ENCODE measurements around the gene BUD13. TPM values are rescaled to one million over a fixed set of nuclear protein-coding genes. Genes with fewer than 3 reads are reported as not detected.
"Not testable (repeated sequence)": the region's sequence is repeated elsewhere in the genome, so short reads cannot be mapped to it uniquely, and the experiment has no call there.

The BUD13 gene
- total RNA-seq, 1 donor from 2014 or later = 12.1 TPM

GRCh38 chr11:116807601-116808261 lies 34.9 kb upstream of the BUD13 start:
- no peaks in the 10 kb centered on the region for H3K36me3 ChIP-seq (ENCODE audit: control insufficient read depth, insufficient read depth, low read length)
- DNase-seq (ENCODE audit: low read depth) = no peak
- no peak overlapping the region for H3K4me3 ChIP-seq (ENCODE audit: low read depth, low read length)
- TF ChIP-seq, protein P1, sequence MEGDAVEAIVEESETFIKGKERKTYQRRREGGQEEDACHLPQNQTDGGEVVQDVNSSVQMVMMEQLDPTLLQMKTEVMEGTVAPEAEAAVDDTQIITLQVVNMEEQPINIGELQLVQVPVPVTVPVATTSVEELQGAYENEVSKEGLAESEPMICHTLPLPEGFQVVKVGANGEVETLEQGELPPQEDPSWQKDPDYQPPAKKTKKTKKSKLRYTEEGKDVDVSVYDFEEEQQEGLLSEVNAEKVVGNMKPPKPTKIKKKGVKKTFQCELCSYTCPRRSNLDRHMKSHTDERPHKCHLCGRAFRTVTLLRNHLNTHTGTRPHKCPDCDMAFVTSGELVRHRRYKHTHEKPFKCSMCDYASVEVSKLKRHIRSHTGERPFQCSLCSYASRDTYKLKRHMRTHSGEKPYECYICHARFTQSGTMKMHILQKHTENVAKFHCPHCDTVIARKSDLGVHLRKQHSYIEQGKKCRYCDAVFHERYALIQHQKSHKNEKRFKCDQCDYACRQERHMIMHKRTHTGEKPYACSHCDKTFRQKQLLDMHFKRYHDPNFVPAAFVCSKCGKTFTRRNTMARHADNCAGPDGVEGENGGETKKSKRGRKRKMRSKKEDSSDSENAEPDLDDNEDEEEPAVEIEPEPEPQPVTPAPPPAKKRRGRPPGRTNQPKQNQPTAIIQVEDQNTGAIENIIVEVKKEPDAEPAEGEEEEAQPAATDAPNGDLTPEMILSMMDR (IDR thresholded peaks at IDR 0.05; ENCODE audit: insufficient read depth, low read length, poor library complexity, severe bottlenecking) = no peak
- H3K27me3 ChIP-seq (ENCODE audit: control insufficient read depth, insufficient read depth, low read length) = no peaks in the 10 kb centered on the region

DNA sequence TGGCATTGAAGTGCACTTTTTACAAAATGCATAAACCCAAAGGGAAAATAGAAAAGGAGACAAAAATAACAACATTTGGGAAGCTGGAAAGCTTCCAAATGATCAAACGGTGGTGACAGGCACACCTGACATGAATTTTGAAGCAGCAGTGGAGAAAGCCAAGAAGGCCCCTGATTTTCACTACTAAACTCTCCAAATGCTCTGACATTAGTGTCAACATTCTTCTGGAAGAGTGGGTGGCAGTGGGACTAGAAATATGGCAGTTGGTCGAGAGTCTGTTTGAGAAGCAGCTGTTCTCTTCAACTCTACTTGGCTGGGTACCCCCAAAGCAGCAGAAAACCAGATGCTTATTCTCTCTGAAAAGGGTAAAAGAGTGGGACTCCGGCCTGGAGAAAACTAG lies 31.2 kb upstream of the BUD13 start:
- no peak for DNase-seq (ENCODE audit: low read depth)
- no peaks in the 10 kb centered on the region for H3K27me3 ChIP-seq (ENCODE audit: control insufficient read depth, insufficient read depth, low read length)
- TF ChIP-seq, protein P1 (IDR thresholded peaks at IDR 0.05; ENCODE audit: insufficient read depth, low read length, poor library complexity, severe bottlenecking) = no peak
- no peak overlapping the region for H3K4me3 ChIP-seq (ENCODE audit: low read depth, low read length)
- H3K36me3 ChIP-seq (ENCODE audit: control insufficient read depth, insufficient read depth, low read length) = no peaks in the 10 kb centered on the region

DNA sequence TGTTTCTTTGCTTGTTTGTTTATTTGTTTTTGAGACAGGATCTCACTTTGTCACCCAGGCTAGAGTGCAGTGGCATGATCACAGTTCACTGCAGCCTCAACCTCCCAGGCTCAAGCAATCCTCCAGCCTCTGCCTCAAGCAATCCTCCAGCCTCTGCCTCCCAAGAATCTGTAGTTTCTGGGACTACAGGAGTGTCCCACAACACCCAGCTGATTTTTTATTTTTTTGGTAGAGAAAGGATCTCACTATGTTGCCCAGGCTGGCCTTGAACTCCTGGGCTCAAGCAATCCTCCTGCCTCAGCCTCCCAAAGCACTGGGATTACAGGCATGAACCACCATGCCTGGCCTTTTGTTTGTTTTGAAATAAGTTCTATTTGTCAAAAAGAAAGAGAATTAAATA lies 28.9 kb upstream of the BUD13 start:
- not testable (repeated sequence) for DNase-seq (ENCODE audit: low read depth); H3K36me3 ChIP-seq (ENCODE audit: control insufficient read depth, insufficient read depth, low read length); H3K27me3 ChIP-seq (ENCODE audit: control insufficient read depth, insufficient read depth, low read length); H3K4me3 ChIP-seq (ENCODE audit: low read depth, low read length)

DNA sequence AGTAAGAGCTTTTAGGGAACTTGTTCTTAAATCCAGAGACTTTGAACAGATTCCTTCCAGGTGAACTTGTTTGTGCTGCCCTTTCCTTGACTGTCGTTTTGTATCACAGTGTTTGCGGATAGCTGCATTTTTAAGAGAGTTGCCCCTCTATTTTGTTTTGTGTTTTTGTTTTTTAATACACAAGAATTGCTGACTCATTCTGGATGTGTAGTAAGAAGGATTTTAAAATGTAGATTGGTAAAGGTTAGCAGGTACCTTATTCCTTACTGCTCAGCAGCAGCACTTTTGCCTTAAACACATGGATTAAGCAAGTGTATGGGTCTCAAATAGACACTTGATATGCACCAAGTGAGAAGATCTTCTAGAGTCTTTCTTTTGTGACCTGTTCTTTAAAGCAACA lies 27.8 kb upstream of the BUD13 start:
- TF ChIP-seq, protein P1 (IDR thresholded peaks at IDR 0.05; ENCODE audit: insufficient read depth, low read length, poor library complexity, severe bottlenecking) = no peak
- DNase-seq (ENCODE audit: low read depth) = no peak
- Histone ChIP-seq H3K36me3 (ENCODE audit: control insufficient read depth, insufficient read depth, low read length) (no peaks in the 10 kb centered on the region), H3K27me3 (ENCODE audit: control insufficient read depth, insufficient read depth, low read length) (no peaks in the 10 kb centered on the region), H3K4me3 (ENCODE audit: low read depth, low read length) (no peak overlapping the region)

DNA sequence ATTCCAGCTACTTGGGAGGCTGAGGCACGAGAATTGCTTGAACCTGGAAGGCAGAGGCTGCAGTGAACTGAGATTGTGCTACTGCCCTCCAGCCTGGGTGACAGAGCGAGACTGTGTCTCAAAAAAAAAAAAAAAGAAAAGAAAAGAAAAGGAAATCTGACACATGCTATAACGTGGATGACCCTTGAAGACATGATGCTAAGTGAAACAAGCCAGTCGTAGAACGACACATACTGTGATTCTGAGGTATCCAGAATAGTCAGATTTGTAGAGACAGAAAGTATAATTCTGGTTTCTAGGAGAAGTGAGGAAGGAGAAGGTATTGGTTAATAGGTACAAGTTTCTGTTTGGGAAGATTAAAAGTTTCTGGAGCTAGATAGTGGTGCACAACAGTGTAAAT lies 25.6 kb upstream of the BUD13 start:
- no peak overlapping the region for H3K4me3 ChIP-seq (ENCODE audit: low read depth, low read length)
- H3K36me3 ChIP-seq (ENCODE audit: control insufficient read depth, insufficient read depth, low read length) = no peaks in the 10 kb centered on the region
- no peaks in the 10 kb centered on the region for H3K27me3 ChIP-seq (ENCODE audit: control insufficient read depth, insufficient read depth, low read length)
- TF ChIP-seq, protein P1 (IDR thresholded peaks at IDR 0.05; ENCODE audit: insufficient read depth, low read length, poor library complexity, severe bottlenecking) = no peak
- DNase-seq (ENCODE audit: low read depth) = no peak

- Histone ChIP-seq H3K36me3 (ENCODE audit: control insufficient read depth, insufficient read depth, low read length) (no peaks in the 10 kb centered on the region), H3K4me3 (ENCODE audit: low read depth, low read length) (no peak overlapping the region), H3K27me3 (ENCODE audit: control insufficient read depth, insufficient read depth, low read length) (no peaks in the 10 kb centered on the region)
- DNase-seq (ENCODE audit: low read depth) = no peak
- TF ChIP-seq, protein P1 (IDR thresholded peaks at IDR 0.05; ENCODE audit: insufficient read depth, low read length, poor library complexity, severe bottlenecking) = no peak
Observed at GRCh38 chr11:116797816-116798215, 25.0 kb upstream of the BUD13 start.

Measured in kidney epithelial cell (primary cell).